Left ventricle myocardium inferior (tissue), 1 donor: Measurements from ENCODE around the gene SRA1. TPM values are rescaled to one million over a fixed set of nuclear protein-coding genes. Genes with fewer than 3 reads are reported as not detected.
"Not testable (repeated sequence)": the region's sequence is repeated elsewhere in the genome, so short reads cannot be mapped to it uniquely, and the experiment has no call there.

ENCODE experiments used
- DNase-seq: peaks from one replicate; pipeline ENCODE4 v3.0.0-alpha.2; 2020
- H3K27ac ChIP-seq: fragments of 200-600 bp; replicated peaks from 2 replicates; pipeline ENCODE4 v1.8.0; 2021
- H3K27me3 ChIP-seq: fragments of 200-600 bp; 2 replicates; pipeline ENCODE4 v1.8.0; 2021; ENCODE audit warnings: low read depth
- H3K36me3 ChIP-seq: fragments of 200-600 bp; 2 replicates; pipeline ENCODE4 v1.8.0; 2021
- H3K4me1 ChIP-seq: fragments of 200-600 bp; 2 replicates; pipeline ENCODE4 v1.8.0; 2021
- H3K4me3 ChIP-seq: fragments of 200-600 bp; 2 replicates; pipeline ENCODE4 v1.8.0; 2021; ENCODE audit warnings: mild to moderate bottlenecking, moderate library complexity
- H3K9me3 ChIP-seq: fragments of 200-600 bp; replicated peaks from 2 replicates; pipeline ENCODE4 v1.8.0; 2021
- CTCF ChIP-seq: fragments of 200-600 bp; IDR thresholded peaks from 2 replicates; pipeline ENCODE4 v1.8.0; 2021; ENCODE audit warnings: antibody characterized with exemption, mild to moderate bottlenecking, borderline replicate concordance
- intact Hi-C: fragments of 100-400 bp; cut with micrococcal nuclease; formaldehyde crosslinking; loops from one replicate; pipeline ENCODE4 v1.11.0; 2022
- long read RNA-seq: library from polyadenylated mRNA; unstranded; transcript quantifications from one replicate; pipeline ENCODE4 v2.0.0, GENCODE V29; 2021
- total RNA-seq: library from RNA; stranded (reverse); fragmentation: NEBNext Ultra II Directional; extraction: Animal tissue kit (Norgen Biotek cat#: 25700); gene quantifications from one replicate; pipeline ENCODE4 v1.2.1, GENCODE V29; 2021
- donor health status: DM: no; HTN: yes; CAD: no; lungs with severe emphysema.

The SRA1 gene
- total RNA-seq: 28.6 TPM
- long read RNA-seq, transcript SRA1-205 (4 exons, 1,466 nt): minor isoform, 6 of 71 reads
- long read RNA-seq, transcript SRA1-201 (5 exons, 2,107 nt): major isoform, 59 of 71 reads
- long read RNA-seq, partial matches to known transcripts: 0 of 71 reads
- long read RNA-seq, other reads (novel, unspliced or antisense): 3 of 71 reads

GRCh38 chr5:140557136-140557805 lies at the start of gene SRA1:
Gene SRA1, minus strand, starts transcription at chr5:140557473. Its CDS starts 21 bp downstream, at chr5:140557452.
- TF ChIP-seq CTCF: no peak
- peaks cover 59% of the 10 kb centered on the region for H3K4me1 ChIP-seq
- no peaks in the 10 kb centered on the region for H3K27me3 ChIP-seq
- H3K27ac ChIP-seq: peak within 1 kb of the TSS; percentile 91
- no peaks in the 10 kb centered on the region for H3K9me3 ChIP-seq
- peak within 1 kb of the TSS; percentile 80 for H3K4me3 ChIP-seq
- H3K36me3 ChIP-seq: peaks cover 32% of the 10 kb centered on the region
- intact Hi-C loops: no loop called here
- peak; percentile 94 for DNase-seq

- TF ChIP-seq CTCF: no peak
- H3K27ac ChIP-seq: no peak overlapping the region
Measured at GRCh38 chr5:140607031-140607430, 49.8 kb upstream of the SRA1 start.

GRCh38 chr5:140605879-140606278 lies 48.6 kb upstream of the SRA1 start:
- no peak for DNase-seq
- Histone ChIP-seq H3K4me3 (no peak overlapping the region), H3K36me3 (no peaks in the 10 kb centered on the region), H3K9me3 (no peaks in the 10 kb centered on the region), H3K4me1 (peaks cover 6% of the 10 kb centered on the region), H3K27me3 (no peaks in the 10 kb centered on the region), H3K27ac (no peak overlapping the region)
- TF ChIP-seq CTCF: no peak
- intact Hi-C loops: no loop called here

More at GRCh38 chr5:140607031-140607430, 49.8 kb upstream of the SRA1 start:
- H3K9me3 ChIP-seq: no peaks in the 10 kb centered on the region
- no peaks in the 10 kb centered on the region for H3K36me3 ChIP-seq
- DNase-seq: no peak
- H3K4me3 ChIP-seq: no peak overlapping the region
- H3K27me3 ChIP-seq: no peaks in the 10 kb centered on the region
- intact Hi-C loops: no loop called here
- peaks cover 13% of the 10 kb centered on the region for H3K4me1 ChIP-seq

- Histone ChIP-seq H3K4me3 (no peak overlapping the region), H3K27me3 (no peaks in the 10 kb centered on the region), H3K4me1 (peaks cover 1% of the 10 kb centered on the region), H3K27ac (no peak overlapping the region), H3K9me3 (no peaks in the 10 kb centered on the region), H3K36me3 (no peaks in the 10 kb centered on the region)
- intact Hi-C loops: no loop called here
- no peak for DNase-seq
- no peak for TF ChIP-seq CTCF
Measured at GRCh38 chr5:140603734-140604133, 46.5 kb upstream of the SRA1 start.

- H3K27ac ChIP-seq, H3K4me1 ChIP-seq, intact Hi-C loops, H3K4me3 ChIP-seq, H3K36me3 ChIP-seq, H3K27me3 ChIP-seq, H3K9me3 ChIP-seq, DNase-seq: not testable (repeated sequence)
Measured at GRCh38 chr5:140603446-140603698, 46.1 kb upstream of the SRA1 start.

- intact Hi-C loops: no loop called here
- TF ChIP-seq CTCF: no peak
- Histone ChIP-seq H3K27ac (peak overlapping the region; percentile 38), H3K27me3 (no peaks in the 10 kb centered on the region), H3K36me3 (no peaks in the 10 kb centered on the region), H3K4me1 (no peaks in the 10 kb centered on the region), H3K4me3 (no peak overlapping the region), H3K9me3 (no peaks in the 10 kb centered on the region)
- DNase-seq: no peak
Measured at GRCh38 chr5:140602147-140602546, 44.9 kb upstream of the SRA1 start.
